Stimulated activated naive CD8-positive, alpha-beta T cell treated with anti-CD3 and anti-CD28 coated beads, Interleukin-15, amount 100 ng/mL, for 72 hours (primary cell): ENCODE data around the gene MYOM1.

Source experiments
- ATAC-seq: fragments of 150-1000 bp; cut with Tn5 transposase; 2 replicates; pipeline ENCODE4 v1.10.0; 2021; ENCODE audit warnings: mild to moderate bottlenecking, moderate library complexity
- DNase-seq, 2 donors: peaks; one replicate each; pipeline ENCODE4 v3.0.0; 2021 to 2022
- H3K27ac Mint-ChIP-seq, 2 donors: one replicate each; pipeline ENCODE4 v1.8.0; 2022; ENCODE audit warnings: mild to moderate bottlenecking in 2 of 2, mixed read lengths in 2 of 2, moderate library complexity in 2 of 2
- H3K27me3 Mint-ChIP-seq: one replicate; pipeline ENCODE4 v1.8.0; 2022; ENCODE audit warnings: mixed read lengths
- H3K4me1 Mint-ChIP-seq: one replicate; pipeline ENCODE4 v1.8.0; 2022; ENCODE audit warnings: mild to moderate bottlenecking, mixed read lengths
- H3K4me3 Mint-ChIP-seq, 2 donors: one replicate each; pipeline ENCODE4 v1.8.0; 2022; ENCODE audit warnings: mild to moderate bottlenecking in 2 of 2, mixed read lengths in 2 of 2, moderate library complexity in 1 of 2
- H3K9me3 Mint-ChIP-seq, 2 donors: one replicate each; pipeline ENCODE4 v1.8.0; 2022; ENCODE audit warnings: mixed read lengths in 2 of 2

The MYOM1 gene

DNA sequence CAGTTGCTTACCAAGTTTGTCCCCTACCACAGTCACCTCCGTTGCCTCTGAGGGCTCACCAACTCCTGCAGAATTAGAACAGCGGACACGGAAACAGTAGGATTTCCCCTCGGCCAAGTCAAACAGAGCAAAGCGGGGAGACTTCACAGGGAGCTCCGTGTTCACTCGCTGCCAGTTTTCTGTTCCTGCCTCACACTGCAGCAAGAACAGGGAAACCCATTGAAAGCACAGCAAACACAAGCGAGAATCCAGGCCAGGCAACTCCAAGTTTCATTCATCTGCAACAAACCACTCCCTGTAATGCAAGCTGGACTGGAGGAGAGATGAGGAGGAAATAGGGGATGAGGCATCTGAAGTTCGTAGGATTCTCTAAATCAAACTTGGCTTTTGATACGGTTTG, 84.2 kb downstream of the MYOM1 start:
- H3K4me3 Mint-ChIP-seq: no peak overlapping the region
- no peak overlapping the region for H3K27ac Mint-ChIP-seq
- DNase-seq (no peak), ATAC-seq (no peak)
- no peaks in the 10 kb centered on the region for H3K27me3 Mint-ChIP-seq
- H3K9me3 Mint-ChIP-seq: no peaks in the 10 kb centered on the region
- H3K4me1 Mint-ChIP-seq: no peaks in the 10 kb centered on the region

DNA sequence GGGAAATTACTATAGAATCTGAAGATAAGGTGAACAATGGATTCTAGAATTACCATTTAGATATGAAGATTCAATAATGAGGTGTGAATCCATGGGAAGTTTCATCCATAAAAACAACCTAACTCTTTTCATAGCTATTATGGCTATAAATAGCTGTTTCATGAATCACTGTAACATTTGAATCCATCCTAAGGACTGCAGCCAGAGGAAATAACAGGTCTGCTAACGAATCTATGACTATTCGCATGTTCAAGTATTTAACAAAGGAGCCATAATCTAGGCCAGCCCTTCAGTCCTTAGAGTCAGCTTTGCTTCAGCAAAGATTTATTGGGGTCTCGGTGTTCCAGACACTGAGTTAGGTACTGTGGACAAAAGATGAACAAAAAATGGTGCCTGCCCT, 87.1 kb downstream of the MYOM1 start:
- no peak overlapping the region for H3K4me3 Mint-ChIP-seq
- no peaks in the 10 kb centered on the region for H3K9me3 Mint-ChIP-seq
- no peak overlapping the region for H3K27ac Mint-ChIP-seq
- ATAC-seq (no peak), DNase-seq (no peak)
- peaks cover 10% of the 10 kb centered on the region for H3K4me1 Mint-ChIP-seq
- no peaks in the 10 kb centered on the region for H3K27me3 Mint-ChIP-seq

DNA sequence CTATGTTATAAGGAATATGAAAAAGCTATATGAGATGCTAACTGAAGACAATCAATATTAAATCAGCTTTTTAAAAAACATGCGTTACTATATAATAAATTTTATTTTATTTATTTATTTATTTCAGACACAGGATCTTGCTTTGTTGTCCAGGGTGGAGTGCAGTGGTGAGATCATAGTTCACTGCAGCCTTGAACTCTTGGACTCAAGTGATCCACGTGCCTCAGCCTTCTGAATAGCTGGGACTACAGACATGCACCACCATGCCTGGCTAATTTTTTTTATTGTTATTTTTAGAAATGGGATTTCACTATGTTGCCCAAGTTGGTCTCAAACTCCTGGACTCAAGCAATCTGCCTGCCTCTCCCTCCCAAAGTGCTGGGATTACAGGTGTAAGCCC, 89.4 kb downstream of the MYOM1 start:
- DNase-seq (no peak), ATAC-seq (no peak)
- Mint-ChIP-seq H3K9me3 (no peaks in the 10 kb centered on the region), H3K4me3 (no peak overlapping the region), H3K27ac (no peak overlapping the region), H3K4me1 (peaks cover 10% of the 10 kb centered on the region), H3K27me3 (no peaks in the 10 kb centered on the region)

DNA sequence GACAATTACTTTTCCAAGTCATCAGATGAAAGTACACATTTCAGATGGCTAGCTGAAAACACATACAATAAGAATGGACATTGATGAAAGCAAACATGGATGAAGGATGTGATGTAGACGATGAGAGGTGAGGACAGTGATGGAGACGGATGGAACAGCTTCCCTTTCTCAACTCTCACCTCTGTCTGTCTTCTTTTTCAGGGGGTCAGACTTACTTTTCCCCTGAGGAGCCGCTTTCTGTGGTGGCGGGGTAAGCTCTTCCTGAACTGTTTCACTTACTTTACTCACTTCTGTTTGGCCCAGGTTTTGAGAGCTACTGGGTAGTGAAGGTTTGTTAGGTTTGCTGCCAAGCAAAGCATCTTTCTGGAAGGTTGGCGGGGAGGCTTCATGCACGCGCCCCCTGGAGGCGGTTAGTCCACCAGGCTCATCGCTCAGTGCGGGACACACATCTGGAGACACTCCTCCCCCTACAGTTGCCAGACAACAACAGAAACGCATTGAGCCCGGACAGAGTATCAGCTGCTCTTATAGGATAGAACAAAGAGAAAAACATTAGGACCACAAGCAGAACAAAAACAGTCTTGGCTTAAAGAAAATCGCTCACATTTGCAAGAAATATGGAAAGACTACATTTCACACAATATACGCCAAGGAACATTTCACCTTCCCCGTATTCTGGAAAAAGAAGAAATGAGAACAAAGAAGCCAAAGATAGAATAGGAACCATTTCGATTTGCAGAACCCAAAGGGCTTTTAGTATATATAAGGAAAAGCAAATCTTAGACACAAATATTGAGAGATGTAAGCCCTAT, 90.5 kb downstream of the MYOM1 start:
- Mint-ChIP-seq H3K27ac (peak overlapping the region in 1 of 2 donors; percentile 24), H3K9me3 (no peaks in the 10 kb centered on the region), H3K4me3 (no peak overlapping the region)

DNA sequence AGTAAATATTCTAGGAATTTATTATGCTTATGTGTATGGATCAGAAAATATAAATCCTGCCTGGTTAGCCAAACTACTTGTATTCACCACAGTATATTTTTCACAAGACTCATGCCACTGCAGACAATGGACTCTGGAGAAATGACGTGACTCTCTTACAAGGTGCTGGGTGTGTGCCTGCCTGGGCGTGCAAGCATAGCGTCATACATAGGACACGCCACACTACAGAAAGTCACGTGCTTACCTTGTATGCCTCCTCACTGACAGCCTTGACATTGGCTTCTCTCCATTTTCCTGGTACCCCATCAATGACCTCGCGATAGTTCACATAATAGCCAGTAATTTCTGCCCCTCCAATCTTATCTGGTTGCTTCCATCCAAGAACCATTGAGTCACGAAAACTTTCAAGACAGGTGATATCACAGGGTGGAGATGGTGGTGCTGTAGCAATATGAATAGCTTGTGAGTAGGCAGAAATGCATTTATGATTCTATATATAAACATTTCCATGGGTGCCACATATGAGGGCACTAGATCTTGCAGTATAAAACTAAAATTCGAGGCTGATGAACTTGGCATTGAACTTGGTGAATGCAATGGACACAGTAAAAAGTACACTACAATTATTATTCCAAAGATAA, 93.2 kb downstream of the MYOM1 start:
- H3K27me3 Mint-ChIP-seq: no peaks in the 10 kb centered on the region
- DNase-seq (no peak), ATAC-seq (no peak)
- H3K9me3 Mint-ChIP-seq: no peaks in the 10 kb centered on the region
- peaks cover 10% of the 10 kb centered on the region for H3K4me1 Mint-ChIP-seq
- no peak overlapping the region for H3K4me3 Mint-ChIP-seq
- H3K27ac Mint-ChIP-seq: no peak overlapping the region

More for the DNA sequence above, 90.5 kb downstream of the MYOM1 start:
- ATAC-seq (peak; percentile 100), DNase-seq (peak; percentile 71 to 82)
- Mint-ChIP-seq H3K4me1 (peaks cover 10% of the 10 kb centered on the region), H3K27me3 (no peaks in the 10 kb centered on the region)

DNA sequence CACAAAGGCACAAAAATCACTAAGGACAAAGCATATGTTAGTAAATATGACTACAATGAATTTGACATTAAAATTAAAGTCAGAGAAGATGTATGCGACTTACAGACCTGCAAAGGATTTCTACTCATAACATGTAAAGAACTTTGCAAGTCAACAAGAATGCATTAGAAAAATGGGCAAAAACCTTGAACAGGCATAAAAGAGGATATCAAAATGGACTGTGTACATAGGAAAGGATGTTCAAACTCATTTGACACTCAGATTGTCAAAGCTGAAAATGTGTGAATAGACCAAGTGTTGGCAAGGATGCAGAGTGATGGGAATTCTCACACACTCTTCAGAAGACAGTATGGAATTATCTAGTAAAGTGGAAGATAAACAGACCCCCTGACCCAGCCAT, 94.9 kb downstream of the MYOM1 start:
- peaks cover 10% of the 10 kb centered on the region for H3K4me1 Mint-ChIP-seq
- ATAC-seq (no peak), DNase-seq (no peak)
- H3K27ac Mint-ChIP-seq: no peak overlapping the region
- H3K27me3 Mint-ChIP-seq: no peaks in the 10 kb centered on the region
- no peaks in the 10 kb centered on the region for H3K9me3 Mint-ChIP-seq
- no peak overlapping the region for H3K4me3 Mint-ChIP-seq

DNA sequence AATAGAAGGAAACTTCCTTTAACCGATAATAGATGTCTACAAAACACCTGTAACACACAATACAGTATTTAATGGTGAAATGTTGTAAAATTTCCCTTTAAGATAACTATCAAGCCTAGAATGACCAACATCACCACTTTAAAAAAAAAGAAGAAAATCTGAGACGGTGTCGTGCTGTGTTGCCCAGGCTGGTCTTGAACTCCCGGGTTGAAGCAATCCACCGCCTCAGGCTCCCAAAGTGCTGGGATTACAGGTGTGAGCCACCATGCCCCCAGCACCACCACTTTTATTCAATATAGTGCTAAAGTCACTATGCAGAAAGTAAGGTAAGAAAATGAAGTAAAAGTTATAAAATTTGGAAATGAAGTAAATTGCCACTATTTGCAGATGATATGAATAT, 96.9 kb downstream of the MYOM1 start:
- no peaks in the 10 kb centered on the region for H3K4me1 Mint-ChIP-seq

DNA sequence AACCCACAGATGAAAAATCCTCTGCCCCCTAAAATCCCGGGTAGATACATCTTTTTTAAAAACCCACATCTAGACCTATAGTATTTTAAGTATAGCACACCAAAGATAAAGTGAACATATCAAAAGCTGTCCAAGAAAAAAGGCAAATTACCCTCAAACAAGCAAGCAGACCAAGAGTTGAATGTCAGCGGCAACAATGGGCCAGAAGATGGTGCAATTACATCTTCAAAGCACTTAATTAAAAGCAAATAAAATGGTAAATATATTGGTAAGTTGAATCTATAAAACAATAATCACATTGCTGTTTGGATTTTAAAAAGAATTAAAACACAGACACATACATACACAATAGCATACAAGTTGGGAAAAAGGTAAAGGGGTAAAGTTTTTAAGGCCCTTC, 98.5 kb downstream of the MYOM1 start:
- Mint-ChIP-seq H3K27ac (no peak overlapping the region), H3K9me3 (no peaks in the 10 kb centered on the region), H3K4me3 (no peak overlapping the region), H3K4me1 (no peaks in the 10 kb centered on the region), H3K27me3 (no peaks in the 10 kb centered on the region)
- DNase-seq: no peak
- no peak for ATAC-seq

More for the DNA sequence above, 96.9 kb downstream of the MYOM1 start:
- Mint-ChIP-seq H3K27ac (no peak overlapping the region), H3K4me3 (no peak overlapping the region), H3K9me3 (no peaks in the 10 kb centered on the region), H3K27me3 (no peaks in the 10 kb centered on the region)
- no peak for DNase-seq
- no peak for ATAC-seq

DNA sequence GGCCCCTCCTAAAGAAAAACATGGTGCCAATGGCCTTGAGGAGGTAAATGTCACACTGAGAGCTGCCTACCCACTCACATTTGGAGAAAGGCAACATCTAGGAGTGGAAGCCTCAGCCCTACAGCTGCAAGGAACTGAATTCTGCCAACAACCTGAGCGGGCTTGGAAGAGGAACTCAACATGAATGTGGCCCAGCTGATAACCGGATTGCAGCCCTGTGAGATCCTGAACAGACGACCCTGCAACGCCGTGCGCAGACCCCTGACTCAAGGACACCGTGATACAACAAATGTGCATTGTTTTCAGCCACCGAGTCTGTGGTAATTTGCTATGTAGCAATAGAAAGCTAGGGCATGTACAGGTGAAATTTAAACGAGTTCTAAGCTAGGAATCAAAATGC, 99.4 kb downstream of the MYOM1 start:
- Mint-ChIP-seq H3K27ac (no peak overlapping the region), H3K9me3 (no peaks in the 10 kb centered on the region)
- no peak for DNase-seq

DNA sequence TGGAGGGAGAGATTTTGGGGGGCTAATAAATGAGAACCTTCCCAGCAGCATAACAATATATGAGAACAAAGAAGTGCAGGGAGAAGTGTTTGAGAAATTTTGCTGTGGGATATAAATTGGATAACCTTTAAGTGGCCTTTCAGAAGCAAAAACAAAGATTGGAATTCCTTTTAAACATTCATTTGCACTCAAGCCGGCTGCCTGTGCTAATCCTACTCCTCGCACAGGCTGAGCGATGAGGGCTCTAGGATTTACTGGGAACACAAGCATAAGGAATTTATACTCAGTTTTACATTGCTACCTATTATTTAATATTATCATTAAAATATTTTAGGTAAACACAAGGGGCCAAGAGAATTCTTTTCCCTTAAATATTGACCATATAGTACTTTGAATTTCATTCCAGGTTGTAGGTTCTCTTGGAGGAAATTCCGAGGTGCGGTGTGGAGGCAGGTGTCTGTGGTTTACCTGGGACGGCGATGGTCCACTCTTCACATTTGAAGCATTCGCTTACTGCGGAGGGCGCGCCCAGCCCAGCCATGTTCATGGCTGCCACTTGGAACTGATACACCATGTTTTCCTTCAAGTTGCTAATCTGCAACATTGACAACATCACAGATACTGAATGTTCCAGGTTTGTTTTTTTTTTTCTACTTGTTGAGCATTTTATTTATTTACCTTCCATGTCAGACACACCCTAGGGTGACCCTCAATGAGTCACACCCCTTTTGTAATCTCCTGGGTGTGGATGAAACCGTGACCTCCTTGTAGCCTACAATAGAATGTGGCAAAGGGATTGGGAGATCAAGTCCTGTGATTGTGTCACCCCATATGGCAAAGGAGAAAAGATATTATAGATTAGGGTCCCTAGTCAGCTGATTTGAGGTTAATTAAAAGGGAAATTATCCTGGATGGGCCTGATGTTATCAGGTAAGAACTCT, 100.1 kb downstream of the MYOM1 start:
- no peak for DNase-seq
- Mint-ChIP-seq H3K4me3 (no peak overlapping the region), H3K9me3 (no peaks in the 10 kb centered on the region), H3K27ac (peak overlapping the region in 1 of 2 donors; percentile 63), H3K4me1 (no peaks in the 10 kb centered on the region), H3K27me3 (no peaks in the 10 kb centered on the region)
- ATAC-seq: no peak

More for the DNA sequence above, 99.4 kb downstream of the MYOM1 start:
- ATAC-seq: no peak
- no peaks in the 10 kb centered on the region for H3K27me3 Mint-ChIP-seq
- no peak overlapping the region for H3K4me3 Mint-ChIP-seq
- H3K4me1 Mint-ChIP-seq: no peaks in the 10 kb centered on the region

DNA sequence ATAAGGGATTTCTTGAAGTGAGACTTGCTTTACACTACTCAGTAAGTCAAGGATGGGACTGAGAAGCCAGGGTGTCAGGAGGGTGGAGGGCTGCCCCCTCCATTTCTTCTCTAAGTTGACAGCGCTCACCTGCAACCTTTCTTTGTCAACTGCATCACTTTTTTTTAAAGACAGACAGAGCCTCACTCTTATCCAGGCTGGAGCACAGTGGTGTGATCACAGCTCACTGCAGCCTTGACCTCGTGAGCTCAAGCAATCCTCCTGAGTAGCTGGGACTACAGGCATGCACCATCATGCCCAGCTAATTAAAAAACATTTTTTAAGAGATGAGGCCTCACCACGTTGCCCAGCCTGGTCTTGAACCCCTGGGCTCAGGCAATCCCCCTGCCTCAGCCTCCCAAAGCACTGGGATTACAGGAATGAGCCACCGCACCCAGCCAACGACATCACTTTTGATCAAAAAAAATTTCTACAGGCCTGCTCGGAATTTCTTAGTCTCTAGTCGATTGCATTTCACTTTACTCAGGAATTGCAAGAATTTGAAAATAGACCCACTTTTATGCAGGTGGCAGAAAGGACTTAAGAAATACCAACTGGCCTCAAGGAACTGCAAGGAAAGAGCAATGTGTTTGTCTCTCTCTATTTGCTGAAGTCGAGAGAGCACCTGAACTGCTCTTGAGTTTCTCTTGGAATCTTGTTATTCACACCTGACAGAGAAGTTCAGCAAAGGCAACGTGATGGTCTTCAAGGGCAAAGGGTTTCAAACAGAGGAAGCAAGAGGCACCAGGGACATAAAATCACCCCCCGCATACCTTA, 101.4 kb downstream of the MYOM1 start:
- DNase-seq (no peak), ATAC-seq (no peak)
- no peak overlapping the region for H3K4me3 Mint-ChIP-seq
- no peak overlapping the region for H3K27ac Mint-ChIP-seq
- H3K27me3 Mint-ChIP-seq: no peaks in the 10 kb centered on the region
- no peaks in the 10 kb centered on the region for H3K4me1 Mint-ChIP-seq
- no peaks in the 10 kb centered on the region for H3K9me3 Mint-ChIP-seq

DNA sequence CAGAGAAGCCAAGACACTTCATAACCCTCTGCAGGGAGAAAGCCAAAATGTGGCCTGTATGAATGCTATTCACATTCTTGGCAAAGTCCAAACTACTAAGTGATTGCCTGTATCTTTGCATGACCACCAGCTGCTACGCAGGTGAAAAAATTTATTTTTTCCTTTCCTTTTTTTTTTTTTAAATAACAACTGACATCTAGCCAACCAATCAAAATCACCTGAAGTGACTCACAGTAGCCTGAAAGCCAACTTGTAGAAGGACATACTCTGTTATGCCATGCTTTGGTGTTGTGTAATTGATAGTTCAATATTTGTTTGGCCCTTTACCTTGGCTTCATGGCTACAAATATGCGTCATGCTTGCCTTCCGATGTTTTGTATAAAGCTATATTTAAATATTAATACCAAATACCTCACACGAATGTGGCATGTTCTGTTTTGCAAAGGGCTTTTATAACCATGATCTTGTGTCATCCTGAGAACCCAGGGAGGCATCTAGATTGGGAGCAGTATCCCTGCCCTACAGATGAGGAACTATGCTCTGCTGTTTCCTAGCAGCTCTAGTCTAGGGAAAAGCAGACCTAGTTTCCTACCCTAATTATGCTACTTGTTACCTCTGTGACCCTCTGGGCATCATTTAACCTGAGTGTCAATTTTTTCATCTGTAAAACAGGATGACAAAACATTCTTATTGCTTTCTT, 102.1 kb downstream of the MYOM1 start:
- ATAC-seq: no peak
- DNase-seq: no peak
- H3K27ac Mint-ChIP-seq: no peak overlapping the region
- no peaks in the 10 kb centered on the region for H3K27me3 Mint-ChIP-seq
- H3K4me1 Mint-ChIP-seq: no peaks in the 10 kb centered on the region
- no peak overlapping the region for H3K4me3 Mint-ChIP-seq
- H3K9me3 Mint-ChIP-seq: no peaks in the 10 kb centered on the region

DNA sequence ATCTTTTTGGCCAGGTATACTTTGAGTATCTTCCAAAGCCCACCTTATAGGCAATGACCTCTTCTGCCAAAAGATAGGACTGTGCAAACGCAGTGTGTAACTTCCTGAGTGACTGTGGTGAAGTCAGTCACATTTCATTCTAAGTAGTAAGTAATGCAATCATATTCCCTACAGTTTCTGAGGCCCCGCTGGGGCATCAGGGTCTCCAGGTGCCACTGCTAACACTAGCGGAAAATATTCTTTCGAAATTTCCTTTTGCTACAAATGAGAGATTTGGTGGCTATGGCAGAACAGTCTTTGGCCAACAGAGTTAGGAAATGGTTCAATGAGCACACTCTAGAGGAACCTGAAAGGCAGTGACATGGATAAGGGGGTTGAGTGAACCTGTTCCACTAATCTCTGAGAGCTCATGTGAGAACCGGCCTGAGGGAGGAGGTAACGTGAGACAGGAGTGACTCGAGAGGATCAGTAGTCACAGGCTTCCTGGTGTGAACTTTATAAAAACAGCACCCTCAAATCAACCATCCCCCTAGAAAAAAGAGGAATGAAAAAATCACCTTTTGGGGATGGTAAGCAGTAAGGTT, 104.2 kb downstream of the MYOM1 start:
- no peaks in the 10 kb centered on the region for H3K9me3 Mint-ChIP-seq
- H3K4me1 Mint-ChIP-seq: no peaks in the 10 kb centered on the region
- no peak overlapping the region for H3K27ac Mint-ChIP-seq
- H3K27me3 Mint-ChIP-seq: no peaks in the 10 kb centered on the region
- H3K4me3 Mint-ChIP-seq: no peak overlapping the region
- no peak for ATAC-seq
- no peak for DNase-seq

DNA sequence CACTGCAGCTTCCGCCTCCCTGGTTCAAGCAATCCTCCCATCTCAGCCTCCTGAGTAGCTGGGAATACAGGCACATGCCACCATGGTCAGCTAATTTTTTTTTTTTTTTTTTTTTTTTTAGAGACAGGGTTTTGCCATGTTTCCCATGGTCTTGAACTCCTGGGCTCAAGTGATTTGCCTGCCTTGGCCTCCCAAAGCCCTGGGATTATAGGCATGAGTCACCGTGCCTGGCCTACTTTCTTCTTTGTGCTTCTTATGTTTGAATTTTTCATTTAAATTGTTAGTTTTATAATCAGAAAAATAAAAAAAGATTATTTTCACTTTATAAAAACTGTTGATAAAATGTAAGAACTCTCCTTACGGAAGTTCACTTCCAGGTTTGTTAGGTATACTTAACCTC, 105.3 kb downstream of the MYOM1 start:
- Mint-ChIP-seq H3K27ac (no peak overlapping the region), H3K4me1 (no peaks in the 10 kb centered on the region), H3K27me3 (no peaks in the 10 kb centered on the region), H3K9me3 (no peaks in the 10 kb centered on the region), H3K4me3 (no peak overlapping the region)
- ATAC-seq (no peak), DNase-seq (no peak)
